Ascending aorta (tissue), 2 donors: Measurements from ENCODE around the gene NEGR1. TPM values are rescaled to one million over a fixed set of nuclear protein-coding genes. Genes with fewer than 3 reads are reported as not detected.

ENCODE experiments used
- DNase-seq, 2 donors: peaks; one replicate each; pipeline ENCODE4 v3.0.0-alpha.2; 2019; ENCODE audit warnings: low spot score in 2 of 2
- H3K27ac ChIP-seq, 2 donors: fragments of 200-600 bp; sonication (generic); one replicate each; pipeline ENCODE4 v1.5.1; 2016 to 2017; ENCODE audit warnings: mild to moderate bottlenecking in 1 of 2
- H3K27me3 ChIP-seq: fragments of 200-600 bp; sonication (generic); one replicate; pipeline ENCODE4 v1.5.1; 2017
- H3K36me3 ChIP-seq, 2 donors: fragments of 200-600 bp; sonication (generic); one replicate each; pipeline ENCODE4 v1.5.1; 2016
- H3K4me1 ChIP-seq, 2 donors: fragments of 200-600 bp; sonication (generic); one replicate each; pipeline ENCODE4 v1.5.1; 2016 to 2017; ENCODE audit warnings: mild to moderate bottlenecking in 1 of 2
- H3K4me3 ChIP-seq, 2 donors: fragments of 200-600 bp; sonication (generic); one replicate each; pipeline ENCODE4 v1.5.1; 2016 to 2017; ENCODE audit warnings: mild to moderate bottlenecking in 1 of 2
- H3K9me3 ChIP-seq, 2 donors: fragments of 200-600 bp; sonication (generic); one replicate each; pipeline ENCODE4 v1.5.1; 2016
- intact Hi-C: fragments of 100-400 bp; cut with DNase I; formaldehyde crosslinking; loops from one replicate; pipeline ENCODE4 v1.15.1; 2023
- total RNA-seq: library from RNA; depleted of rRNA; stranded (reverse); fragments of >200 nt; gene quantifications from one replicate; pipeline ENCODE4 v1.1.0, GENCODE V29; 2016
- TF ChIP-seq, protein P1 (sequence below), 3 experiments: fragments of 200-600 bp in 2 of 3; fragments of 450-650 bp in 1 of 3; sonication (generic) in 2 of 3; IDR thresholded peaks; one replicate each; pipeline ENCODE4 v1.5.1; 2016 to 2019; ENCODE audit warnings: antibody characterized with exemption in 3 of 3, mild to moderate bottlenecking in 1 of 3, moderate library complexity in 1 of 3

The NEGR1 gene
- total RNA-seq, 1 donor from 2014 or later = 42.8 TPM

DNA sequence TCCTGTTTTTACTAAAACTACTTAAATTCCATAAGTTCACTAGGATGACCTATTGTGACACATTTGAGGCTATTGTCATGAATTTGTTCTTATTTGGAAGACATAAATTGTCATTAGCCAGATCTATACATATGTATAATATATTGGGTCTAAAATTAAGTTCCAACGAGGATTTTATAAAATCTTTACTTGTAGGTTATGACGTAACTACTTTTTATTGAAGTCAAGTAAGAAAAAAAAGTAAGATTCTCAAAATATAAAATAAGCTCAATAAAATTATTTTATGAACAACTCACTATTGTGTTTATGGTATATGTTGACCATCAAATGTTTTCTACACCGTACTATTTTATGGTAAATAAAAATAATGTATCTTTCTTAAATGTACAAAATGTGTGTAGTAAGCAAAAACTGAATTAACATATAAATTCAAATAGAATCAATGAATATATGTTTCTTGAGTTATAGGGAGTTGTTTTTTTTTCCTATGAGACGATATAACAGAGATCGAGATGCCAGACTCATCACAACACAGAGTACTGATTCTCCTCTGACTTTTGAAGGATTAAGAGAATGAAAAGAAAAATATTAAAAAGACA, 64.1 kb downstream of the NEGR1 start:
- Histone ChIP-seq H3K4me1 (no peaks in the 10 kb centered on the region), H3K9me3 (no peaks in the 10 kb centered on the region), H3K27ac (no peak overlapping the region), H3K36me3 (no peaks in the 10 kb centered on the region), H3K4me3 (no peak overlapping the region), H3K27me3 (no peaks in the 10 kb centered on the region)
- TF ChIP-seq, protein P1, sequence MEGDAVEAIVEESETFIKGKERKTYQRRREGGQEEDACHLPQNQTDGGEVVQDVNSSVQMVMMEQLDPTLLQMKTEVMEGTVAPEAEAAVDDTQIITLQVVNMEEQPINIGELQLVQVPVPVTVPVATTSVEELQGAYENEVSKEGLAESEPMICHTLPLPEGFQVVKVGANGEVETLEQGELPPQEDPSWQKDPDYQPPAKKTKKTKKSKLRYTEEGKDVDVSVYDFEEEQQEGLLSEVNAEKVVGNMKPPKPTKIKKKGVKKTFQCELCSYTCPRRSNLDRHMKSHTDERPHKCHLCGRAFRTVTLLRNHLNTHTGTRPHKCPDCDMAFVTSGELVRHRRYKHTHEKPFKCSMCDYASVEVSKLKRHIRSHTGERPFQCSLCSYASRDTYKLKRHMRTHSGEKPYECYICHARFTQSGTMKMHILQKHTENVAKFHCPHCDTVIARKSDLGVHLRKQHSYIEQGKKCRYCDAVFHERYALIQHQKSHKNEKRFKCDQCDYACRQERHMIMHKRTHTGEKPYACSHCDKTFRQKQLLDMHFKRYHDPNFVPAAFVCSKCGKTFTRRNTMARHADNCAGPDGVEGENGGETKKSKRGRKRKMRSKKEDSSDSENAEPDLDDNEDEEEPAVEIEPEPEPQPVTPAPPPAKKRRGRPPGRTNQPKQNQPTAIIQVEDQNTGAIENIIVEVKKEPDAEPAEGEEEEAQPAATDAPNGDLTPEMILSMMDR (IDR thresholded peaks at IDR 0.05) = no peak
- DNase-seq = no peak
- intact Hi-C loops = no loop called here

DNA sequence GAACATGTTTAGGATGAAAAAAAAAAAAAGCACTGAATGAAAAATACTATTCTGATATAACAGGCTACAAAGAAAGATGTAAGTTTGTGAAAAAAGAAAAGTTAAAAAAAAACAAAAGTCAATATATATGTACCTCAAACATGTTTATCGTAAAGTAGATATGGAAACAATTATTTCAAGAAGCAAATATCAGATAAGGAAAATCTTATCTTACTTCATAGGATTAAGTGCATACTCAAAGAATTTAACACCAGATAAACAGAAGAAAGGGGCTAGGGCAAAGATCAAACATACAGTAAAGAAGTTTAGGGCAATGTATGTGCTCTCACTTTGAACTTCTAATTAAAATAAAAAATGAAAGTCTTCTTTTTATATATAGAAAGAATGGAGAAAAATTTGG, 75.3 kb downstream of the NEGR1 start:
- DNase-seq = no peak
- Histone ChIP-seq H3K27me3 (no peaks in the 10 kb centered on the region), H3K27ac (no peak overlapping the region)

DNA sequence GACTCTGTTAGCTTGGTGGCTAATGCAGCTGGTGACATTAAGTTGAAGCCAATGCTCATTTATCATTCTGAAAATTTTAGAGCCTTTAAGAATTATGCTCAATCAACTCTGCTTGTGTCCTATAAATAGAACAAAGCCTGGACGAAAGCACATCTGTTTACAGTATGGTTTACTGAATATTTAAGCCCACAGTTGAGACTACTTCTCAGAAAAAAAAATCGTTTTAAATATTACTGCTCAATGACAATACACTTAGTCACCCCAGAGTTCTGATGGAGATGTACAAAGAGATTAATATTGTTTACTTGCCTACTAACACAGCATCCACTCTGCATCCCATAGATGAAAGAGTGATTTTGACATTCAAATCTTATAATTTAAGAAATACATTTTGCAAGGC, 79.6 kb downstream of the NEGR1 start:
- H3K4me3 ChIP-seq = no peak overlapping the region
- H3K9me3 ChIP-seq = no peaks in the 10 kb centered on the region
- H3K27me3 ChIP-seq = no peaks in the 10 kb centered on the region
- DNase-seq = no peak
- no peaks in the 10 kb centered on the region for H3K4me1 ChIP-seq
- no peaks in the 10 kb centered on the region for H3K36me3 ChIP-seq
- H3K27ac ChIP-seq = no peak overlapping the region
- intact Hi-C loops = no loop called here
- TF ChIP-seq, protein P1 (IDR thresholded peaks at IDR 0.05) = no peak

More for the DNA sequence above, 75.3 kb downstream of the NEGR1 start:
- intact Hi-C loops = no loop called here
- H3K9me3 ChIP-seq = no peaks in the 10 kb centered on the region
- TF ChIP-seq, protein P1 (IDR thresholded peaks at IDR 0.05) = no peak
- no peak overlapping the region for H3K4me3 ChIP-seq
- no peaks in the 10 kb centered on the region for H3K4me1 ChIP-seq
- no peaks in the 10 kb centered on the region for H3K36me3 ChIP-seq

DNA sequence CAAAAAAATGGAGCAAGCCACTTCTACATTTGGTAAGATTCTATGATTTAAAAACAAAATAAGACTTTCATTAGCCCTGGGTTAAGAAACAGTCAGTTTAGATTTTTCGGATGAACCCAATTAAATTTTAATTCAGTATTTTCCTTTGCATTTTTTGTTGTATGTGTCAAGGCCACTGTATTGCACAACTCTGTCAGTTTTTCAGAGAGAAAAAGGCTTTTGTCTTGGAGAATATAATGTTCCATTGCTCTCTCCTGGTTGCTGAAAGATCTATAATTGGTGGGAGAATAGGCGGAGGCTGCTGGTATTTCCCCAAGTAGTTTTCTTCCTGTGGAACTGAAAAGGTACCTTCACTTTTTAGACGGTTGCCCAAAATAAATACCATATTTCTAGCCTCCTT, 84.6 kb downstream of the NEGR1 start:
- no peak overlapping the region for H3K4me3 ChIP-seq
- H3K36me3 ChIP-seq = no peaks in the 10 kb centered on the region
- H3K9me3 ChIP-seq = no peaks in the 10 kb centered on the region
- no peak overlapping the region for H3K27ac ChIP-seq
- H3K27me3 ChIP-seq = no peaks in the 10 kb centered on the region
- TF ChIP-seq, protein P1 (IDR thresholded peaks at IDR 0.05) = no peak
- H3K4me1 ChIP-seq = no peaks in the 10 kb centered on the region
- intact Hi-C loops = no loop called here
- no peak for DNase-seq

DNA sequence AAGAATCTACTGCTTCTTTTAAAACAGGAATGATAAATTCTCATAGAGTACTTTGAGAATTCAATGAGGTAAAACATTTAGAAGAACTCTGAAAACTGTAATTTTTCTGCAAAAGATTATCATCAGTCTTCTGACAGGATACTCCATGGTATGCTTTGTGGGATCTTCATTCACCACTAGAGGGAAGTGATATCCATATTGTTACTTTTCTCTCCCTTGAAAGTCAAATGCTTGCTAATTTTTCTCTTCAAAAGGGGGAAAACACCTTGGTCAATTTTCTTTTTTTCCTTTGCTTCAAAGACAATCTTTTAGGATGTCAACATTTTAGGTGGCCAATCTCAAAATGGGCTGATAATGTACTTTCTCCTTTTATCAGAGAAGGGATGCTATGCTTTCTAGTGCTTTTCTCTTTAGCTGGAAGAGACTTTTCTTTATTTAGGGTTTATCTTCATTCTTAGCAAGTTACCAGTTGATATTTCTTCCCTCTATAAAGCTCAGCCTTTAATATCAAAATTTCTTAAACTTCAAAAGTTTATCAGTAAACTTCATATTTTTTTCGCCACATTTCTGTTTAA, 95.5 kb downstream of the NEGR1 start:
- no peak for DNase-seq

More for the DNA sequence above, 95.5 kb downstream of the NEGR1 start:
- H3K4me3 ChIP-seq = no peak overlapping the region
- H3K27me3 ChIP-seq = no peaks in the 10 kb centered on the region
- intact Hi-C loops = no loop called here
- H3K9me3 ChIP-seq = no peaks in the 10 kb centered on the region
- TF ChIP-seq, protein P1 (IDR thresholded peaks at IDR 0.05) = peak in 2 of 3 experiments; percentile 30 to 45
- H3K27ac ChIP-seq = no peak overlapping the region
- peaks cover 0 to 14% of the 10 kb centered on the region in 2 donors for H3K4me1 ChIP-seq
- H3K36me3 ChIP-seq = no peaks in the 10 kb centered on the region
